ENCODE data around the gene C11orf98. TPM values are rescaled to one million over a fixed set of nuclear protein-coding genes. Genes with fewer than 3 reads are reported as not detected.
"Not testable (repeated sequence)": the region's sequence is repeated elsewhere in the genome, so short reads cannot be mapped to it uniquely, and the experiment has no call there.

The C11orf98 gene
- 55.7 and 72.4 TPM in 2 replicates for total RNA-seq (2014; rRNA removed)
- polyA plus RNA-seq (2012) = 104 TPM

DNA sequence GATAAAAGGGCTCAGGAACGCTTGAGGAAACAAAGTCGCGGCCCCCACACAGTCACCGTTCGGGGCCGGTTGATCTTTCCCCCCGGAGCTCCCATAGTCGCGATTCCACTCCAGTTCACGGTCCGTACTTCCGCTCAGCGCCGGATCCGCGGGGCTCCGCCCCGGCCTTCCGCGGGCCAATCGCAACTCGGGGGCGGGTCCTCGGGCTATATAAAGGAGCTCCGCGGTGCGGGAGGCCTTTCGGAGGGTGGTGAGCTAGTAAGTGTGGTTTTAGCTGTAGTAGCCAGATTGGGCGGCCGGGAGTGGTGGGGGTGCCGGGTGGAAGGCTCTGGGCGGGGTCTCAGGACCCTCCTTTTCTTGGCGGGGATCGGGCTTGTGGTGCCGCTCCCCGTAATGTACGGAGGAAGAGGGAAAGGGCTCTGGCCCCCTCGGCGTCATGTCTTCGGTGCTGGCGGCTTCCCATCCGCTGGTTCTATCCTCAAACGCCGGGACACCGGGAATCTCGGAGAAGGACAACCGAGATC is at the start of gene C11orf98, which contains the start of gene CSKMT:
TSS of gene C11orf98 (minus strand) at position 136 of the 524 bp plus-strand sequence. CDS start at position 95, 41 bp downstream.
TSS of gene CSKMT (plus strand) at position 238 of the 524 bp plus-strand sequence. CDS start 568 bp downstream, outside the sequence.
- DNase-seq (ENCODE audit: low read depth) = peak; percentile 92

DNA sequence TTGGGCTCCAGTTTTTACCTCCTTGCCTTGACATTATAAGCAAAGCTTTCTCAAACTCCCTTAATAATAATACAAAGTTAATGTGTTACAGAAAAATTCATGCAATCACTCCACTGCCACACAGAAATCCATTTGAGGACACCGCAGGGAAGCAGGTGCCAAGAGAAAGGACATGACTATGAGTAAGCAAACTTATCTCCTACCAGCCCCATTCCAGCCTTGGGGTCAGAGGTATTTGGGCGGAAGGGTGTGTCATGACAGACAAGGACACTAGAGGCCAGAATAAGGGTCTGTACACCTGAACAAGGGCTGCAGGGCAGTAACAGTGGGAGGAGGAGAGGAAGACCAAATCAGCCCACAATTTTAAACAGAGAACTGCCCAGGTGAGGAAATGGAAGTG is 48.3 kb upstream of the C11orf98 start:
- DNase-seq (ENCODE audit: low read depth) = no peak

DNA sequence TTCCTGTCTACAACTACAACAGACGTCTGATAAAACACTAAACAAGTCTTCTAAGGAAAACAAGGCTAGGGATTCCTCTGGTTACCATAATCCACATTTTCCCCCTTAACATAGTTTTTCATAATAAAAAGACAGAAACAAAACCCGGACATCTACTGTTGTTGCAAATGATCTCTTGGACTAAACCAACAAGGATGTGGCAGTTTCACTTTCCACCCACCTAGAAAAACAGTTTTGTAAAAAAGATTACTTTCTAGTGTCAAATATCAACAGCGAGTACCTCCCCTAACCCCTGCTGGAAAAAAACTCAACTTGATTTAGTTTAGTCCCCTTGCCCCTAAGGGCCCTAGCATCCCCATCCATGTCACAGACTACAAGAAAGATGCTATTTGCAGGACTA is 47.9 kb upstream of the C11orf98 start:
- no peak for DNase-seq (ENCODE audit: low read depth)

DNA sequence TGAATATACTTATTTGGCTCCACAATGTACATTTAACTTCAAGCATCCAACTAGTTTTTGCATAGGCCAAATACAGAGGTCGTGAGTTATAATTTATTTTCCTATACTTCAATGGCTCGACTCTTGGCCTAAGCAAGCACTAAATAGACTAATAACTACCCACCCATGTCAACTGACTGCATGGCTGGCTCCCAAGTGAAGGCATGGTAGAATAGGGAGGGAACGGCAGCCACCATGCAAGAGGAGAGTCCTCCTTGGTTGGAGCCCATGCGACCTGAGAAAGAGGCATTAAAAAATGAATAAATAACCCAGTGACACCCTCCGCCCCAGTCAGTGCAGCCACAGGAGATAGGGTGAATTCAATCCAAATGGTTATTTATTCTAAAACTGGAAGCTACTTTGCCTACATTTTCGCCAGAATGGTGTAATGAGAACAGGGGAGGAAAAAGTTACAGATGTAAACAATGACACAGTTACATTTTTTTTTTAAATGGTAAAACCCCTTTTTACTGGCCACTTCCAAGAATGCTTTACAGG is 47.3 kb upstream of the C11orf98 start:
- DNase-seq (ENCODE audit: low read depth) = no peak

DNA sequence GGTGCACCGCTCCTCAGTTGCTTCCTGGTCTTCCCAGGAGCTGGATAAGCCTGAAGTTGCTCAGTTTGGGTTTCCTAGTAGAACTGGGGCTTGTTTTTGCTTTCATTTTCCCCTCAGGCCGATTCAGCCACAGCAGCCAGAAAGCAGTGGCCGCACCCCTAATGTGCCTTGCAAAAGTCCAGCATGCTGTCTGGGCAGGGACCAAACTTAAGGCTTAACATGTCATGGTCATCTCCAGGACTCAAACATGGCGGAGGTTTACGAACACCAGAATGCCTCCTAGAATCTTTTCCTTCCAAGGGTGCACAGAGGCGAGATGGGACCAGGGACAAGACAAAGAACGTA is 45.0 kb upstream of the C11orf98 start:
- peak; percentile 33 for DNase-seq (ENCODE audit: low read depth)

DNA sequence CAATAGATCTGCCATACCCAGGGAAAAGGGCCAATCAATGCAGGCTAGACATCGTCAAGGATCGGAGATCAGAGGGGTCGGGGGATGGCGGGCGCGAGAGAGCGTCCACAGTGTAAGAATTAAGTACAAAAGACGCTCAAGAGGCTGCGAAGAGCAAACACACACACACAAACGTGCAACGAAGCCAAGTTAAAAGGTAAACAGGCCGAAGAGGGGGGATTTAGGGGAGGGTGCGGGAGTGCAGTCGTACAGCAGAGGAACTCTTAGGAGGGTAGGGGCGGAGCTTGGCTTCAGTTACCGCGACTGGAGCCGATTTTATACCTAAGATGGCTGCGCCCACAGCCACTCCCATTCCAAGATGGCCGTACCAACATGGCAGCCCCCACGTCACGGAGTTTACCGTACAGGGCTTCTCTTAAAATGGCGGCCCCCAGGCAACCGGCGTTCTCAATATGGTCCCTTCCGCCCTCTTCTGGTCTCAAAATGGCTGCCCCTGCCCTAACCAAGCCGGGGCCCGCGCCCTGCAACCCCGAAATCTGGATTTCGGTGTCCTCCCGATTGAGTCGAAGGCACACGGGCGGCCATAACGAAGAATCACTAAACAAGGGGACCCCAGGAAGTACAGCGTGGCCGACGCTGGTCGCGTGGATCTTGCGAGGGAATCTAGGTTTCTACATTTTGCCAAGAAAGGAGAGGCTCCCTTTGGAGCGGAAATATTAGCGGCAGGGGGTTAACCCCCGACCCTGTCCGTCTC is 44.4 kb upstream of the C11orf98 start:
- peak; percentile 98 for DNase-seq (ENCODE audit: low read depth)

DNA sequence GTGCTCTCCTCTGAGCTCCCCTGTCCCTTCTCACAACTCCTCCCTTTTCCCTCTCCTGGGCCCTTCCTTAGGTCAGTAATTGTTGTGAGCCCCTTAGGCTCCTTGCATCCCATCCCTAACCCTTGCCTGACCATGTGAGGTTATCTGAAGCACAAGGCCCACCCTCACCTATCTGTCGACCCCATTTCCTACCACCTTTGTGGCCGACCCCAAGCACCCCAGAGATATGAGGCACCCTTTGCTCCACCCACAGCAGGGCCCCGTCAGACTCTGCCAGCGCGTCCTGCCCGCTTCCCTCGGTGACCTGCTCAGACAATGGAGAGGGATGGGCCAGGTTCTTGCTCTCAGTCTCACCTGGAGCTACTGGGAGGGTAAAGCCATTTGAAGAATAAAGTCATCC is 43.8 kb upstream of the C11orf98 start:
- no peak for DNase-seq (ENCODE audit: low read depth)

DNA sequence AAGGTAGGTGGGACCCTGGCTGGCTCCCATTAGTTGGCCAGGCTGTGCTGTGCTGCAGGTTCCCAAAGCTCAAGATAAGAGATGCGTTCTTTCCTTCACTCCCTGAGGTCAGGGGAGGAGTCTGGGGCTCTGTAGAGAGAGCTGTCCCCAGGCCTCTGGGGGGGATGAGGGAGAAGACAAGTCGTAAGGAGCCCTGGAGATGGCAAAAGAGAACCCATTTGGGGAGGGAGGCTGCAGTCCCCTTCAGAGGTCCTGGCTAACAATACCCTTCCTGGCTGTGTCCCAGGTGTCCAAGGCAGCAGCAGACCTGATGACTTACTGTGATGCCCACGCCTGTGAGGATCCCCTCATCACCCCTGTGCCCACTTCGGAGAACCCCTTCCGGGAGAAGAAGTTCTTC is 43.4 kb upstream of the C11orf98 start:
- DNase-seq (ENCODE audit: low read depth) = no peak

DNA sequence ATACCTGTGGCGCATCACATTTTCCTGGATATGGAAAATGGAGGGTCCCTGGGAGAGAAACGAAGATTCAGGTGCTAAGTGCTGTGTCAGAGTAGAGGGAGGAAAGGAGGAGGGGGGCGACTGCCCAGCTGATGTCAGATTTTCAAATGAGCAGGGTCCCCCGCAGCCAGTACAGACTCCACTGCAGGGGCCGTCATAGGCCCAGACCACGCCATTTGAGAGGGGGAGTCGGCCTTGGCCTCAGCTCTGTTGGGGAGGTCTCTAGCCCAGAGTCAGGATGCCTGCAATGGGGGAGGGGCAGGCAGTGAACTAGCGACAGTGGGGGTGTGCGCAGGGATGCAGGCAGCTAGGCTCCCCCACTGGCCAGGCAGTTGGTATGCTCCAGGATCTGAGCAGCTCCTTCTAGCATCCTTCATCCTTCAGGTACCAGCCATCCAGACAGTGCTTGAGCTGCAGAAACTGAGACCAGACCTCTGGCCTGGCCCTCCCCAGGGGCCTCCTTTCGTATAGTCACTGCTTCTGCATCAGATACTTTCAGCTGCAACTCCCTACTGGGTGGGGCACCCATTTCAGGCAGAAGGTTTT is 42.4 kb upstream of the C11orf98 start, which contains the start of the genes BSCL2 and GNG3:
TSS of gene BSCL2 (minus strand) at position 148 of the 585 bp plus-strand sequence. CDS start 229 bp downstream, outside the sequence.
TSS of gene GNG3 (plus strand) at position 400 of the 585 bp plus-strand sequence. CDS start 620 bp downstream, outside the sequence.
- DNase-seq (ENCODE audit: low read depth) = no peak

DNA sequence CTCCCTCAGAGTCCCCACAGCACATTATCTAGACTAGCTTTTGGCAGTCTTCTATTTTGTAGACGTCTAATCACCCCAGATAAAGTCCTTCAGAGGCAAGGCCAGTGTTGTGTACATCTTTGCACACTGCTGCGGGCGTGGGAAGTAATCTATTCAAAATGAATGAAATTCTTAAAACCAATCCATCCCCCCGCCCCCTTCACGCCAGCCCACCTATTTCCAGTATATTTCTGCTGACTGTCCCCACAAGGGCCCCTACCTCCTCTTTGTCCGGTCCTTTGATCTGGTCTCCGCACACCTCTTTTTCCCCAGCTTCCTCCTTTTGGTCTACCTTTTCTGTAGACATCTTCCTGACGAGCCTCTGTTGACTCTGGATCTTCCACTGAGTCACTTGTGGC is 41.8 kb upstream of the C11orf98 start:
- DNase-seq (ENCODE audit: low read depth) = no peak

DNA sequence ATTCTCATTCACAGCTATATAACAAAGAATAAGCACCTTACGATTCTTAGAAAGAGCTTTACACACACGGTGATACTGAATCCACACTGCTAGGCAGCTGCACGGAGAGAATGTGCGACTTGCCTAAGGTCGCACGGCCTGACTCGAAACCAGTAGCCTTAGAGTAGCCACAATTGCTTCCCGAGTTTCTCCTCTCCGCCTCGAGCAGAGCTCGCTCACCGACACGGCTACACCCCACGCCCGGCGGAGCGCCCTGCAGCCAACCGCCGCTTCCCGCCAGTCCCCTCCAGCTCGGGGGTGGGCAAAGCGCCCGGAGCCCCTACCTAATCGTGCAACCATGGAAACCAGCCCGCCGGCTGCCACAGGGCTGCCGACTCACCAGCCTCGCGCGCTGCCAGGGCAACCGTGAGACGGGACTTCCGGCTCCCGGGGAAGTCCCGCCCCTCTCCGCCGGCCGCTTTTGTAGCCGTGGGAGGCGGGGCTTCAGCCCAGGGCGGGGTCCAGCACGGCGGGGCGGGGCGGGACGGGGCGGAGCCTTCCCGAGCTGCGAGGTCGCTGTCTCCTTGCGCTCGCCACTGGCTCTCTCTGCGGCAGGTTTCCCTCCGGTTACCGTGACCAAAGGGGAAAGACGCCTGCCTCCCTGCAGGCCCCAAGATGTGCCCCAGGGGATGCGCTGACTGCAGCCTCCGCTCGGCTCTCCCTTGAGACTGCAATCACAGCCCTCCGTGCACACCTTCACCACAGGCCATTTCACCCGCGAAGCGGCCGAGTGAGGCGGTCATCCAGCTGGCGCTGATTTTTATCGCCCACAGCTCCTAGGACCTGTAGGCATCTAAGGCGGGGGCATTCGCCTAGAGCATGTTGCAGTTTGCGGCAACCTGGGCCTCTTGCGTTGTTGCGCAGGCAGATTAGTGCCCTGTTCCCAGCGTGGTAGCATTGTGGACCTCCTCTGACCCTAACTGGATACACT is 41.2 kb upstream of the C11orf98 start:
- peak; percentile 91 for DNase-seq (ENCODE audit: low read depth)

DNA sequence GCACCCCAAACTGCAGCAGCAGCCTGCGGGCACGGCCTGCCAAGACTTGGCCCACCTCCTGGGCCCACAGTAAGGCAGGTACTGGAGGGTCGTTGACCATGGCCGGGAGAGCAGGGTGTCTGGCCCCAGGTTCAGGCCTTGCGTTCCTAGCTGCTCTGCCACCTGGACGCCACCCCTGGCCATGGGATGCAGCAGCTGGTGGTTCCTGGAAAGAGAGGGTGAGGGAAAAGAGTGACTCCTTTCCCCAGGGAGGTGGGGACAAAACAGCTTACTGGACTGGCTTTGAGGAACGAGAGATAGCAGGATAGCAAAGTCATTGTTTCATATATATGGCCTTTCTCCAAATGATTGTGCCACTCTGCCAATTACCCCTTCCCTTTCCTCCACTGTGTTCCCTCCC is 40.4 kb upstream of the C11orf98 start:
- peak; percentile 37 for DNase-seq (ENCODE audit: low read depth)

DNA sequence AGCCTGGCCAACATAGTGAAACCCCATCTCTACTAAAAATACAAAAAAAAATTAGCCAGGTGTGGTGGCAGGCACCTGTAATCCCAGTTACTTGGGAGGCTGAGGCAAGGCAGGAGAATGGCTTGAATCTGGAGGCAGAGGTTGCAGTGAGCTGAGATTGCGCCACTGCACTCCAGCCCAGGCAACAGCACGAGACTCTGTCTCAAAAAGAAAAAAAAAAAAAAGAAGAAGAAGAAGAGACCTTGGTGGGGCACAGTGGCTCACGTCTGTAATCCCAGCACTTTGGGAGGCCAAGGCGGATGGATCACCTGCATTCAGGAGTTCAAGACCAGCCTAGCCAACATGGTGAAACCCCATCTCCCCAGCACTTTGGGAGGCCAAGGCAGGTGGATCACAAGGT is 38.9 kb upstream of the C11orf98 start:
- not testable (repeated sequence) for DNase-seq (ENCODE audit: low read depth)

DNA sequence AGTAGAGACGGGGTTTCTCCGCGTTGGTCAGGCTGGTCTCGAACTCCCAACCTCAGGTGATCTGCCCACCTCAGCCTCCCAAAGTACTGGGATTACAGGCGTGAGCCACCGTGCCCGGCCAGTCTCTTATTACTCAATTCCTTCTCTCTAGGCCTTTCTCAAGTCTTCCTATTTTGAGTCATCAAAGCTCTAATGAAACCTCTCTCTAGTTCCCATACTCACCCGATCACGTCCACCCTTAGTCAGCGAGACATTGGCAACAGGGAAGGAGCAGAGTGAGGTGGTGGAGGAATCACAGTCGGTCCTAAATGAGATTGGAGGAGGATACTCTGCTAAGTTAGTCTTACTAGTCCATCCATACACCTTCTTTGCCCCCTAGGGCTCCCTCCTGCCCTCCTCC is 37.2 kb upstream of the C11orf98 start:
- DNase-seq (ENCODE audit: low read depth) = no peak

DNA sequence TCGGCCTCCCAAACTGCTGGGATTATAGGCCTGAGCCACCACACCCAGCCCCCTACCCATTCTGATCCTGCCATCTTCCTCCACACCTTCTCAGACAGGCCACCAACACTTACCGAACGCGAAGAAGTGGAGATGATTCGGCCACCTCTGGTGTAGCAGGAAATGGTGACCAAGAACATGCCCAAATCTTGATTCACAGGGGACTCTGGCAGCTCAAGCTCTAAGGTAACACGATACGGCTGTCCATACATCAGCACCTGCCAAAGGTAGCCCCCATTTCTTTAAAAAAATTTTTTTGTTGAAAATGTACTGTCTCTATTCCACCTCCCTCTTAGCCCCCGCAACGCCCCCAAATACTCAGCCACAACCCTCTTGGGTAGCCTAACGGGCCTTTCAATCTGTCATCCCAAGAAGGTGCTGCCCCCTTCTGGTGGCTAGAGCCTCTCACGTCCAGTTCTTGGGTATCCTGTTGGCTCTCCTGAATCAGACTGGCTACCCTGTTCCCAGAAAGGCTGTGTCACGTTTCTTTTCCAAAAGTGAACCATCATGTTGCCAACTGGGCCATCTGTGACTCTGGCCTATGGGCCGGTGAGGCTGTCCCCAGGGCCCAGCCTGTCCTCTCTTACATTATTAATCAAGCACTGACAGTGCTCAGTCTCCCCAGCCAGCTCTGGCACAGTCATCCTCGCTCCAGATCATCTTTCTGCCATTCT is 29.6 kb upstream of the C11orf98 start:
- DNase-seq (ENCODE audit: low read depth) = peak; percentile 84

DNA sequence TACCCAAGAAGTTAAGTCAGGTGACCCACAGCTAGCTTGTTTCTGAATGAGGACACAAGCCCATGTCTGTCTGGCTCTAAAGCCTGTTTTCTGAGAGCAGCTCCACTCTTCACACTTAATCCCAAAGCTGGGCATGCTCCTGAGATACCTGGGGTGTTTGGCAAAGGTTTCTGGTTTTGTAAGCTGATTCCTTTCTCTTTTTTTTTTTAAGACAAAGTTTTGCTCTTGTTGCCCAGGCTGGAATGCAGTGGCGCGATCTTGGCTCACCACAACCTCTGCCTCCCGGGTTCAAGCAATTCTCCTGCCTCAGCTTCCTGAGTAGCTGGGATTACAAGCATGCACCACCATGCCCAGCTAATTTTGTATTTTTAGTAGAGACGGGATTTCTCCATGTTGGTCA is 28.6 kb upstream of the C11orf98 start:
- DNase-seq (ENCODE audit: low read depth) = not testable (repeated sequence)

DNA sequence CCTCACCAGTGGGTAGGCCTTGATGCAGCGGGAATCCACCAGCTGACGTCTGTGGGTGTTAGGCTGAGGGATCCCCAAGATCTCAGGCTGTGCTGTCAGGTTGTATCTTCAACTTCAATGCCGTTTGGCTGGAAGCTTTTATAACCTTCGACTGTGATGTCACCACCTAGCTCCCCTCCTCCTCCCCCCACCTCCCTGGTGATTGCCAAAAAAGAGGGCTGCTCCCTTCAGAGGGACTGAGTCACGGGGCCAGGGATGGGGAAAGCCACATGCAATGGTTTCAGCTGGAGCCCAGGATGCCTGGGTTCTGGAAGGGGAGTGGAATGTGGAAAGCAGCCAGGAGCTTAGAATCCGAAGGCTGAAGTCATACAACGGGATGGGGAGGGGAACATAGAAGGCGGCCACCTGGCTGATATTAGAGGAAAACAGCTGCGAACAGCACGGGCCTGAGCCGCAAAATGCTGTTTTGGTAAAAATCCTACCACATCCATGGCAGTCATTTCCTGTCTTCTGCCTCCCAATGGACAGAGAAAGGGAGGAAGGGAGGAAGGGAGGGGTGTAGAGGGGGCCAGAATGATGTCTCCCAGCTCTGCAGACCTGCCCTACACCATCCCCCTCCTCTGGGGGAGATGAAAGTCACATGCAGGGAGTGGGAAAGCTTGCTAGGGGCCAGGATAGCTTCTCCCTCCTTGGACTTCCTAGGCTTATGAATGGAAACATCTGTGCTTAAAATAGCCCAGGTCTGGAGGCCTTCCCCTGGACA is 24.6 kb upstream of the C11orf98 start, which contains the start of gene LRRN4CL:
TSS of gene LRRN4CL (minus strand) at position 110 of the 763 bp plus-strand sequence. CDS start 1,022 bp downstream, outside the sequence.
- DNase-seq (ENCODE audit: low read depth) = peak; percentile 100

DNA sequence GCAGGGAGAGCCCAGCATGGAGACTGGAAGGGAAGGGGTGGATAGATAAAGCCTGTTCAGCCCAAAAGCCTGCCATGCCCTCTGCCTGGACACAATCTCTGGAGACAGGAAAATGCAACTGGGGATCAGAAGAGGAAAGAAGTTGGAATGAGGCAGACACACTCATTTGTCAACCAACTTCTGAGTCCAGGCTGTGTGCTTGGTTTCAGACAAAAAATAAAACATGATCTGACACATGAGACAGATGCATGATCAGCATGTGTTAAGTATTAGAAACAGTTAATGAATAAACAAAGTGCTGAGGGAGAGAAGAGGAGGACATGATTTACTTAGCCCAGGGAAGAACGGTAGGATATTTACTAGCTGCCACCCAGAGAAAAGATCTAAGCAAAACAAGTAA is 23.5 kb upstream of the C11orf98 start:
- DNase-seq (ENCODE audit: low read depth) = no peak
